GM18868 (cell line): ENCODE measurements around the gene ZNF675.
"Not testable (repeated sequence)": the region's sequence is repeated elsewhere in the genome, so short reads cannot be mapped to it uniquely, and the experiment has no call there.

Source experiments
- ATAC-seq: cut with Tn5 transposase; IDR thresholded peaks from one replicate; pipeline ENCODE4 v1.9.1; 2021; ENCODE audit warnings: mild to moderate bottlenecking, moderate library complexity; ENCODE audit not compliant: unreplicated experiment

ZNF675 gene

GRCh38 chr19:23686621-23687423 is at the start of gene ZNF675:
ZNF675 (minus strand) TSS chr19:23687212; CDS start chr19:23687033, 179 bp downstream.
- peak; percentile 92 for ATAC-seq

- ATAC-seq: not testable (repeated sequence)
Measured at GRCh38 chr19:23730729-23731465, 43.9 kb upstream of the ZNF675 start.

GRCh38 chr19:23724161-23724560 is 37.1 kb upstream of the ZNF675 start:
- ATAC-seq: not testable (repeated sequence)

- ATAC-seq: no peak
Measured at GRCh38 chr19:23718802-23719201, 31.8 kb upstream of the ZNF675 start.

GRCh38 chr19:23716792-23717191 is 29.8 kb upstream of the ZNF675 start:
- ATAC-seq: no peak

- ATAC-seq: no peak
Measured at GRCh38 chr19:23709347-23709746, 22.3 kb upstream of the ZNF675 start.

- ATAC-seq: no peak
Measured at GRCh38 chr19:23706657-23707056, 19.6 kb upstream of the ZNF675 start.

GRCh38 chr19:23699521-23699860 is 12.5 kb upstream of the ZNF675 start:
- ATAC-seq: no peak

- ATAC-seq: no peak
Measured at GRCh38 chr19:23698711-23699520, 11.9 kb upstream of the ZNF675 start.

- not testable (repeated sequence) for ATAC-seq
Measured at GRCh38 chr19:23692937-23693336, 5.9 kb upstream of the ZNF675 start.

GRCh38 chr19:23673132-23673531 is 13.9 kb downstream of the ZNF675 start:
- ATAC-seq: no peak

GRCh38 chr19:23668606-23669005 is 18.4 kb downstream of the ZNF675 start:
- not testable (repeated sequence) for ATAC-seq

- no peak for ATAC-seq
Measured at GRCh38 chr19:23665651-23666410, 21.2 kb downstream of the ZNF675 start.

- ATAC-seq: not testable (repeated sequence)
Measured at GRCh38 chr19:23649817-23650216, 37.2 kb downstream of the ZNF675 start.
